Stimulated activated CD8-positive, alpha-beta memory T cell treated with anti-CD3 and anti-CD28 coated beads, Interleukin-15, amount 100 ng/mL, for 24 hours (primary cell): ENCODE results near the gene SCRN1.
"Not testable (repeated sequence)": the region's sequence is repeated elsewhere in the genome, so short reads cannot be mapped to it uniquely, and the experiment has no call there.

Experiments
- DNase-seq: peaks from one replicate; pipeline ENCODE4 v3.0.0-alpha.2; 2020; ENCODE audit warnings: low read depth

The SCRN1 gene

DNA sequence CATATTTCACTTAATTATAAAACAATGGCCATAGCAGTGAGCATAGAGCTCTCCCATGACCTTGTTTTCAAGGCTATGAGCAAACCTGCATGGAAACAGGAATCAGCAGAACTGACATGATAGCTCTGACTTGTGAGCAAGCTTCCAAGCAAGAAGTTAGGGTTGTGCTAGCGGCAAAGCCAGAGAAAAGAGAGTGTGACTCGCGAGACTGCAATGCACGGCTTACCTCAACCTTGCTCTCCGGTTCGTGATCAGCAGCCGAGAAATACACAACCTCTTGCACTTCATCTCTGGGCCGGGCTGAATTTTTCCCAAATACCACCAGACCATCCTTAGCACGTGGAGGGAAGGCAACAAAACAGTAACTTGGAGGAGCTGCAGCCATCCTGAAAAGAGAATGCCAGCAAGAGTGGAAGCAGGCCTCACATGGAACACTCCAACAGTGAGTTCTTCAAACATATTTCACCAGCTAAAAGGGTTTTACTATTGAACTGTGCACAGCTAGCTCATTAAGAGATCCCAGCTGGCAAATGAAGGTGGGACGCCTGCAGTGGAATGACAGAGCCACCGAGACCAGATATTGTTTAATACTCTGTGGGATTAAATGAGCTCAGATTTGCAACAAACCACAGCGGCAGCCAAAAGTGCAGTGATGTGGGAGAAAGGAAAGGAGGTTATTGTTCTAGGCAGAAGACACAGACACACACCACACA is 20.8 kb downstream of the SCRN1 start:
- no peak for DNase-seq

- DNase-seq = no peak
These were observed 24.6 kb downstream of the SCRN1 start for GRCh38 chr7:29965030-29965429.

DNA sequence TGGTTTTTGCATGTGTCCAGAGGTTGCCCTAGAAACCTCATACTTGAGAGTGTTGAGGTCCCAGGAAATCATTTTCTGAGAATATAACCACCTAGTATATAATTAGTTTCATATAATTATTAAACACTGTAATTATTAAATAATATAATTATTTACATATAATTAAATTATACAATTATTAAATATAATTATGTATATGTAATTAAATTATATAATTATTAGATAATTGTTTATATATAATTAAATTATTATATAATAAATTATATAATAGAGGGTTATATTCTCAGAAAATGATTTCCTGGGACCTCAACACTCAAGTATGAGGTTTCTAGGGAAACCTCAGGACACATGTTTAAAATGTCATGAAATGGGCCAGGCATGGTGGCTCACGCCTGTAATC is 27.6 kb downstream of the SCRN1 start:
- DNase-seq = no peak

DNA sequence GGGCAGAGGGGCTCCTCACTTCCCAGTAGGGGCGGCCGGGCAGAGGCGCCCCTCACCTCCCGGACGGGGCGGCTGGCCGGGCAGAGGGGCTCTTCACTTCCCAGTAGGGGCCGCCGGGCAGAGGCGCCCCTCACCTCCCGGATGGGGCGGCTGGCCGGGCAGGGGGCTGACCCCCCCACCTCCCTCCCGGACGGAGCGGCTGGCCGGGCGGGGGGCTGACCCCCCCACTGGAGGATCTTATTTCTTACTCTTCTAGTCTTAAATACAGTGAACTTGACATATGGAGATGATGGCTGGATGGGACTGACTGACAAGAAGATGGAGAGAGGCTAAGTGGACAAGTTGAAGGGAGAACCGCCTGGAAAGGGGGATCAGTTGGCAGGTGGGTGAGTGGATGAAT is 28.0 kb downstream of the SCRN1 start:
- DNase-seq = not testable (repeated sequence)

DNA sequence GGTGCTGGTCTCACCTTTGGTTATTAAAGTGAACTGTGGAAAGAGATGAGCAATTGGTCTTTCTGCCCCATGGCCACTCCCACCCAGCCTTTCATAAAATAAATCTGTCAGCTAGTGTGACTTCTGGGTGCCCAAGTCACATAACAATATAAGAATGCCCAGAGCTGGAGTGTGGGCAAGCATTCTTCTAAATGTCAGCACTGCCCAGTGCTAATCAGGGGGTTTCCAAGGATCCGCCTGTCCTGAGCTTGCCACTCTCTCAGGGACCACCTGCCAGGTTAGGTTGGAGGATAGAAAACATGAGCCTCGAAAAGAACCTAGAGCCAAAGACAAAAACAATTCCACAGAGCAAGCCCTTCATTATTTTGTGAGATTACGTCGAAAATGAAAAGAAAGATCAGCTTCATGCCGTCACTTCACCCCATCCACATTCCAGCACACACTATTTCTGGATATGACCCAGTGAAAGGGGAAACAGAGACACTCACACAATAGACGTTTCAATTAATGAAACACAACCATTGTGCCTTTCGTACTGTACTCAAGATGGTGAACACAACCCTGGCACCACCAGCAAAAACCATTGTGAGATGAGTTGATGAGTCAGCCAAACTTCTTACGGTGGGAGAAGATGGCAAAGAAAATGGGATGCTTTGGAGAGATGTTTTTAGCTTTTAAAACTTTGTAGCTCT is 30.8 kb downstream of the SCRN1 start:
- no peak for DNase-seq

GRCh38 chr7:29957521-29958310 is 31.9 kb downstream of the SCRN1 start:
- DNase-seq = no peak

GRCh38 chr7:29956487-29956836 is 33.1 kb downstream of the SCRN1 start:
- DNase-seq = no peak

- no peak for DNase-seq
These were observed 33.7 kb downstream of the SCRN1 start for GRCh38 chr7:29955799-29956486.

DNA sequence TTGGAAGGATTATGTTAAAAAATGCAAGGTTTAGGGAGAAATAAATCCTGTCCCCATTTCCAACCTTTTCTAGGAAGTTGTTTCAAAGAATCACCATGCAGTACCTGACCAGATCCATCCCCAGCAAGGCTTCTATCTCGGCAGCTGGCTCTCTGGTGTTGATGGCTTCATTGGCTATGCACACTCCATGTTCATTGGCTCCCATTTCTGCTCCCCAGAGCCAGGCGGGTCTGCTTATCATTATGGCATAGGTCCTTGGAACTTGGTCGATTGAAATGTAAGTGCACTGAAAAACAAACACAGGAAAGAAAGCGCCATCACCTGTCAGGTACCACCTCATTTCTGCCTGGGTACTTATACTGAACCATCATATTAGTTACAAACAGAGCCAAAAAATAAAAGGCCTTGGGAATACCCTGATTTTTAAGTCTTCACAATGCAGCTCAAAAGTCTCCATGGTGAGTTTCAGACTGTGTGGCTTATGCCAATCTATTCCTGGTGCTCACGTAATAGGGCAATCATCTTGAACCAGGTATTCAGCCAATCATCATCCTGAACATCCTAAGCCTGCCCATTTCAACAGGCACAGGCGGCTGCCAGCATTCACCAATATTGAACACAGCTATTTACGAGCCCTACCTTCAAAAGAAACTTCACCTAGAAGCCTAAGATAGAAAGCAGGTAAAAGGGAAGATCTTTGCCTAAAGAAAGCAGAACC is 34.4 kb downstream of the SCRN1 start:
- DNase-seq = no peak

- DNase-seq = no peak
These were observed 35.8 kb downstream of the SCRN1 start for GRCh38 chr7:29953726-29954347.

DNA sequence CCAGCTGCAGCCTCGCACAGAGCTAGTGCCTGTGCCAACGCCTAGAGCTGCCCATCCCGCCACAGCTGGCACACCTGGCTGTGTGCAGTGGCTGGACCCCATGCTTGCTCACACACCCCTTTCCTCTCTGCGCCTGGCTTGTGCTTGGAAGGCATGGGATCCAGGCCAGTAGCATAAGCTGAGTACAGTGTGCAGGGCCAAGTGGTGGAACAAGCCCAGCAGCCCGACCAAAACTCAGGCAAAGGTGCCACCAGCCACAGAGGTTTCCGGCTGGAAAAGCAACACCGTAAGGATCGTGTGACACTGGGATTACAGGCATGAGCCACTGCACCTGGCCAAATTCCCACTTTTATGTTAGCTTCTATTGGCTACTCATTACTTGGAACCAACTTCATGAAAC is 38.4 kb downstream of the SCRN1 start:
- DNase-seq = no peak

DNA sequence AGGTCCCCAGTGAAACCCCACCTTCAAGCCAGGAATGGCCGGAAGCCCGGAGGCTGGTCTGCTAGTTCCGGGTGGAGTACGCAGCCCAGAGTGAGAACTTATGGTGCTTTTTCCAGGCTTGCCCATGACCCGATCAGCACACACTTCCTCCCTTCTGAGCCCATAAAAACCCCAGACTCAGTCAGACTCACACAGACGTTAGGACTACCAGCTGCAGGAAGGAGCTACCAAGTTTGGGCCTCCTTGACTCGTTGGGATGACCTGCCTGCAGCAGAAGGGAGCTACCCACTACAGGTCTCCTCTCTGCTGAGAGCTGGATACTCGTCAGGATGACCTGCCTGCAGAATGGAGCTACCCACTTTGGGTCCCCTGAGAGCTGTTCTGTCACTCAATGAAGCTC is 39.1 kb downstream of the SCRN1 start:
- no peak for DNase-seq

DNA sequence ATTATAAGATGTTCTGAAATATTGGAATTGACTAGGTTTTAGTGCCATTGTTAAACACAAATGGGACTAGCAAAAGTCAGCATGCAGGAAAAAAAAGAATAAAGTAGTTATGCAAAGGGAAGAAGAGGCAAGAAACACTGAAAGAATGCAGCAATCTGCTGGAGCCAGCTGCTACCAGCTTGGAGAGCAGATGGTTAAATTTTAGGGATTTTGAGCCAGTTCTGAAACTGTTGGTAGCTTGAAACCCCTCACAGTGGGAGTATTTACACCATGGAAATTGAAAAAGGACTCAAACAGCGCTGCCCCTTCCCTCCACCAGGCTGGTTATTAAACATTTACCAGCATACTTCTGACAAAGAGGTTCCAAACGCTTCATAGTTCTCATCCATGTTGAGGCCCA is 41.0 kb downstream of the SCRN1 start:
- DNase-seq = no peak

GRCh38 chr7:29946428-29947186 is 43.0 kb downstream of the SCRN1 start:
- no peak for DNase-seq

- DNase-seq = no peak
These were observed 44.3 kb downstream of the SCRN1 start for GRCh38 chr7:29945259-29945809.

DNA sequence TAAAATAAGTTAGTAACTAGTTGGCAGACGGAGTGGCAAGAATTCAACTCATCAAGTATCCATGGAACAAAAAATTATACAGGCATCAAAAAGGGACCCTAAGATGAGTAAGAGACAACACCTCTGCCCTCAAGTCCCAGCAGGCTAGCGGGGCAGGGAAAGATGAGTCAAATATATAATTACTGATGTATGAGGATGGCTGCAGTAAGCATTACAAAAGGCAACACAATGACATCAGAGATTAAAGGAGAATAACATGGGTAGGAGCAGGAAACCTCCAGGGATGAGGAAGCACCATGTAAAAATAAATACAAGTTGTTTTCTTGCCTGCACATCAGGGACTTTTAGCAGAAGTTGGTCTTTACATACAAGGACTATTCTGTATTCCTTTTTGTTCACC is 49.4 kb downstream of the SCRN1 start:
- no peak for DNase-seq

- no peak for DNase-seq
These were observed 52.5 kb downstream of the SCRN1 start for GRCh38 chr7:29937132-29937531.

DNA sequence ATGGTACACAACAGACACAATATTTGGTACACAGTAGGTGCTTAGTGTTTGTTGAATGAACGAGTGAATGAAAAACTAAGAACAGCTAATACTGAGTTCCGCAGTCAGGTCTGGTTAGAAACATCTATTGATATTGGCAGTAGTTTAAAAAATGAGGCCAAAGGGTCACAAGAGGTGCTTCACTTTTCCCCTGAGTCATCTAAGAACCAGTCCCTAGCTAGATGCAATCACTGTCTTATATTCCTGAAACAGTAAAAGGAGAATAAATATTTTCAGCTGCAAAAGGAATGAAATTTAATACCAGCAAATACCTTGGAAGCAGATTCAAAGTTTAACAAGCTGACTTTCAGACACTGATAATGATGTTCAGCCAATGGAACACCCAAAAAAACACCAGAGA is 54.5 kb downstream of the SCRN1 start:
- DNase-seq = no peak

- DNase-seq = no peak
These were observed 60.4 kb downstream of the SCRN1 start for GRCh38 chr7:29929018-29929807.

DNA sequence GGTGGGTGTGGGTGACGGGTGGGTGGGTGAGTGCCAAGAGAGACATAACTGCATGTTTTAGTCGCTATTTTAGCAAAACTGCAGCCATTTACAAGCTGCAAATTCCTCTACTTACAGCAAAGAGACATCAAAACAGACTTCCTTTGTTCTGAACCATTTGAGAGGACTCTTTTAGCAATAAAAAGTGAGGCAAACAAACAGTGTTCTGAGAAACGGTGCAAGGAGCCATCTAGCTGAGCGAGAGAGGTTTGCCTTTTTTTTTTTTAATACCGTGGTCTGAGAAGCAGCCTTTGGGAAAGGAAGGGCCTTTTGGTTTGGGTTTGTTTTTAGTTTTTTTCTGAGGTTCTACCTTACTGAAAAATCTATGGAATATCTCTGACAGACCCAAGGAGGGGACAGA is 62.9 kb downstream of the SCRN1 start:
- no peak for DNase-seq
